ENCODE measurements around the gene PPARG. TPM values are rescaled to one million over a fixed set of nuclear protein-coding genes. Genes with fewer than 3 reads are reported as not detected.
A peak's percentile ranks its signal among the peaks of the same experiment; 100 is the strongest.

PPARG gene
- total and polyA plus RNA-seq, 2 of the 13 experiments (the other 11 are each of a cell fraction or from before 2014, with no cell fraction given): 13.9 to 58.3 TPM

DNA sequence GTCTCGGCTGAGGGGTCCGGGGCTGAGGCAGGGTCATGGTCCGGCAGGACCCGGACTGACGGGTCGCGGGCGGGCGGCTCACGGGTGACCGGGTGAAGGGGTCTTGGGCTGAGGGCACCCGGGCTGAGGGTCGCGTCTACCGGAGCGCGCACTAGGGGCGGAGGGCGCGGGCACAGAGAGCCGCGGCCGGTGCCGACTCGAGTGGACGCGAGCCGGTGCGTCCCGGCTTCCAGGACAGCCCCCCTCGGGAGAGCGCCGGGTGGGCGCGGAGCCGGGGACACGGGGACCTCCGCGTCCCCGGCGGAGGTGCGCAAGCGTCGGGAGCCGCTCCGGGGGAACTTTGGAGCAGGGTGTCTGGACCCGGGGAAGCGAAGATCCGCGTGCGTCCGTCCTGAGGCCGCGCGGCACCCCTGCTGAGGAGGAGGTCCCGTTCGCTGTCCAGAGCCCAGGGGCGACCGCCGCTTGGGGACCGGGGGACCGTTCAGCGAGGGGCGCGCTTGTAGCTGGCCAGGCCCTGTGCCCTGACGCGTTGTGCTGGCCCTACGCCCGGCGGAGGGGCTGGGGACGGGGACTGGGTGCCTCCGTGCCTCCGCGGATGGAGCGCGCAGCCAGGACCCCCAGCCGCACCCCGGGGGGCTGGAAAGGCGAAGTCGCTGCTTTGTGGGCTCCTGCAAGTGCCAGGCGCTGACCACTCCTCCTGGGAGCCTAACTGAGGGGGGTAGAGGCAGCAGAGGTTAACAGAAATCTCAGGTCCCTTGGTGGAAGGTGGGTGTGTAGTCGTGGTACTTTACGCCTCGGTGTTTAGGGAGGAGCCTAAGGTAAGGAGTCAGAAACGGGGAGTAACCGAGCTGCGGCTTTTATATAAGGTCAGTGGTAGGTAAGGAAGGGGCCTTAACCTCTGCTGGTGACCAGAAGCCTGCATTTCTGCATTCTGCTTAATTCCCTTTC is at the start of gene PPARG (continued):
- TF ChIP-seq, protein P1, sequence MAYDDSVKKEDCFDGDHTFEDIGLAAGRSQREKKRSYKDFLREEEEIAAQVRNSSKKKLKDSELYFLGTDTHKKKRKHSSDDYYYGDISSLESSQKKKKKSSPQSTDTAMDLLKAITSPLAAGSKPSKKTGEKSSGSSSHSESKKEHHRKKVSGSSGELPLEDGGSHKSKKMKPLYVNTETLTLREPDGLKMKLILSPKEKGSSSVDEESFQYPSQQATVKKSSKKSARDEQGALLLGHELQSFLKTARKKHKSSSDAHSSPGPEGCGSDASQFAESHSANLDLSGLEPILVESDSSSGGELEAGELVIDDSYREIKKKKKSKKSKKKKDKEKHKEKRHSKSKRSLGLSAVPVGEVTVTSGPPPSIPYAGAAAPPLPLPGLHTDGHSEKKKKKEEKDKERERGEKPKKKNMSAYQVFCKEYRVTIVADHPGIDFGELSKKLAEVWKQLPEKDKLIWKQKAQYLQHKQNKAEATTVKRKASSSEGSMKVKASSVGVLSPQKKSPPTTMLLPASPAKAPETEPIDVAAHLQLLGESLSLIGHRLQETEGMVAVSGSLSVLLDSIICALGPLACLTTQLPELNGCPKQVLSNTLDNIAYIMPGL (CRISPR knock-in tag; IDR thresholded peaks at IDR 0.05; ENCODE audit: borderline replicate concordance in 1 of 2, low read depth in 1 of 2): peak; percentile 42 to 92; a peak in 3 of 4 replicates
- TF ChIP-seq EHMT2 (IDR thresholded peaks at IDR 0.05; ENCODE audit: borderline replicate concordance, low read depth, low read length) (no peak), ZNF569 (CRISPR knock-in tag; IDR thresholded peaks at IDR 0.05; ENCODE audit: borderline replicate concordance) (0 out of 2 replicates have a peak, but pooled peaks have one; percentile 40), ISL2 (CRISPR knock-in tag; IDR thresholded peaks at IDR 0.05) (no peak), ZNF562 (CRISPR knock-in tag; IDR thresholded peaks at IDR 0.05; ENCODE audit: borderline replicate concordance) (no peak), CREM (IDR thresholded peaks at IDR 0.05) (no peak), CREM (CRISPR knock-in tag; IDR thresholded peaks at IDR 0.05) (no peak), ZFP1 (CRISPR knock-in tag; IDR thresholded peaks at IDR 0.05) (no peak), JDP2 (CRISPR knock-in tag; IDR thresholded peaks at IDR 0.05; ENCODE audit: borderline replicate concordance) (no peak), ZNF260 (CRISPR knock-in tag; IDR thresholded peaks at IDR 0.05; ENCODE audit: borderline replicate concordance, low read depth) (no peak), POLR2G (IDR thresholded peaks at IDR 0.05; ENCODE audit: low read depth, low read length) (peak; percentile 68), ZNF331 (CRISPR knock-in tag; IDR thresholded peaks at IDR 0.05) (no peak), RAD21 (CRISPR knock-in tag; IDR thresholded peaks at IDR 0.05) (0 out of 2 replicates have a peak, but pooled peaks have one; percentile 9)
- TF ChIP-seq, protein P2, sequence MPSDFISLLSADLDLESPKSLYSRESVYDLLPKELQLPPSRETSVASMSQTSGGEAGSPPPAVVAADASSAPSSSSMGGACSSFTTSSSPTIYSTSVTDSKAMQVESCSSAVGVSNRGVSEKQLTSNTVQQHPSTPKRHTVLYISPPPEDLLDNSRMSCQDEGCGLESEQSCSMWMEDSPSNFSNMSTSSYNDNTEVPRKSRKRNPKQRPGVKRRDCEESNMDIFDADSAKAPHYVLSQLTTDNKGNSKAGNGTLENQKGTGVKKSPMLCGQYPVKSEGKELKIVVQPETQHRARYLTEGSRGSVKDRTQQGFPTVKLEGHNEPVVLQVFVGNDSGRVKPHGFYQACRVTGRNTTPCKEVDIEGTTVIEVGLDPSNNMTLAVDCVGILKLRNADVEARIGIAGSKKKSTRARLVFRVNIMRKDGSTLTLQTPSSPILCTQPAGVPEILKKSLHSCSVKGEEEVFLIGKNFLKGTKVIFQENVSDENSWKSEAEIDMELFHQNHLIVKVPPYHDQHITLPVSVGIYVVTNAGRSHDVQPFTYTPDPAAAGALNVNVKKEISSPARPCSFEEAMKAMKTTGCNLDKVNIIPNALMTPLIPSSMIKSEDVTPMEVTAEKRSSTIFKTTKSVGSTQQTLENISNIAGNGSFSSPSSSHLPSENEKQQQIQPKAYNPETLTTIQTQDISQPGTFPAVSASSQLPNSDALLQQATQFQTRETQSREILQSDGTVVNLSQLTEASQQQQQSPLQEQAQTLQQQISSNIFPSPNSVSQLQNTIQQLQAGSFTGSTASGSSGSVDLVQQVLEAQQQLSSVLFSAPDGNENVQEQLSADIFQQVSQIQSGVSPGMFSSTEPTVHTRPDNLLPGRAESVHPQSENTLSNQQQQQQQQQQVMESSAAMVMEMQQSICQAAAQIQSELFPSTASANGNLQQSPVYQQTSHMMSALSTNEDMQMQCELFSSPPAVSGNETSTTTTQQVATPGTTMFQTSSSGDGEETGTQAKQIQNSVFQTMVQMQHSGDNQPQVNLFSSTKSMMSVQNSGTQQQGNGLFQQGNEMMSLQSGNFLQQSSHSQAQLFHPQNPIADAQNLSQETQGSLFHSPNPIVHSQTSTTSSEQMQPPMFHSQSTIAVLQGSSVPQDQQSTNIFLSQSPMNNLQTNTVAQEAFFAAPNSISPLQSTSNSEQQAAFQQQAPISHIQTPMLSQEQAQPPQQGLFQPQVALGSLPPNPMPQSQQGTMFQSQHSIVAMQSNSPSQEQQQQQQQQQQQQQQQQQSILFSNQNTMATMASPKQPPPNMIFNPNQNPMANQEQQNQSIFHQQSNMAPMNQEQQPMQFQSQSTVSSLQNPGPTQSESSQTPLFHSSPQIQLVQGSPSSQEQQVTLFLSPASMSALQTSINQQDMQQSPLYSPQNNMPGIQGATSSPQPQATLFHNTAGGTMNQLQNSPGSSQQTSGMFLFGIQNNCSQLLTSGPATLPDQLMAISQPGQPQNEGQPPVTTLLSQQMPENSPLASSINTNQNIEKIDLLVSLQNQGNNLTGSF (CRISPR knock-in tag; IDR thresholded peaks at IDR 0.05): no peak
- TF ChIP-seq, protein P3, sequence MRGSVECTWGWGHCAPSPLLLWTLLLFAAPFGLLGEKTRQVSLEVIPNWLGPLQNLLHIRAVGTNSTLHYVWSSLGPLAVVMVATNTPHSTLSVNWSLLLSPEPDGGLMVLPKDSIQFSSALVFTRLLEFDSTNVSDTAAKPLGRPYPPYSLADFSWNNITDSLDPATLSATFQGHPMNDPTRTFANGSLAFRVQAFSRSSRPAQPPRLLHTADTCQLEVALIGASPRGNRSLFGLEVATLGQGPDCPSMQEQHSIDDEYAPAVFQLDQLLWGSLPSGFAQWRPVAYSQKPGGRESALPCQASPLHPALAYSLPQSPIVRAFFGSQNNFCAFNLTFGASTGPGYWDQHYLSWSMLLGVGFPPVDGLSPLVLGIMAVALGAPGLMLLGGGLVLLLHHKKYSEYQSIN (CRISPR knock-in tag; IDR thresholded peaks at IDR 0.05; ENCODE audit: borderline replicate concordance): no peak
- TF ChIP-seq, protein P4, sequence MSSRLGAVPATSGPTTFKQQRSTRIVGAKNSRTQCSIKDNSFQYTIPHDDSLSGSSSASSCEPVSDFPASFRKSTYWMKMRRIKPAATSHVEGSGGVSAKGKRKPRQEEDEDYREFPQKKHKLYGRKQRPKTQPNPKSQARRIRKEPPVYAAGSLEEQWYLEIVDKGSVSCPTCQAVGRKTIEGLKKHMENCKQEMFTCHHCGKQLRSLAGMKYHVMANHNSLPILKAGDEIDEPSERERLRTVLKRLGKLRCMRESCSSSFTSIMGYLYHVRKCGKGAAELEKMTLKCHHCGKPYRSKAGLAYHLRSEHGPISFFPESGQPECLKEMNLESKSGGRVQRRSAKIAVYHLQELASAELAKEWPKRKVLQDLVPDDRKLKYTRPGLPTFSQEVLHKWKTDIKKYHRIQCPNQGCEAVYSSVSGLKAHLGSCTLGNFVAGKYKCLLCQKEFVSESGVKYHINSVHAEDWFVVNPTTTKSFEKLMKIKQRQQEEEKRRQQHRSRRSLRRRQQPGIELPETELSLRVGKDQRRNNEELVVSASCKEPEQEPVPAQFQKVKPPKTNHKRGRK (CRISPR knock-in tag; IDR thresholded peaks at IDR 0.05): no peak

All from HepG2 (cell line).